GM13977 (cell line): ENCODE data around the gene HK2.
"Not testable (repeated sequence)": the region's sequence is repeated elsewhere in the genome, so short reads cannot be mapped to it uniquely, and the experiment has no call there.

ENCODE experiments used
- DNase-seq: peaks from one replicate; pipeline ENCODE4 v3.0.0; 2012; ENCODE audit warnings: low spot score
- in situ Hi-C: fragments of 300-500 bp; cut with MboI; formaldehyde crosslinking; loops from one replicate; pipeline ENCODE4 v1.12.0; 2022; ENCODE audit warnings: low sequenced_read_pairs, low pct_unique_long_range_greater_than_20kb, mixed read lengths, inconsistent platforms; ENCODE audit not compliant: unreplicated experiment
- TF ChIP-seq, protein P1 (sequence below): IDR thresholded peaks from 2 replicates; pipeline ENCODE4 v1.5.1; 2012; ENCODE audit warnings: mild to moderate bottlenecking, control low read depth; ENCODE audit not compliant: insufficient read depth; ENCODE audit errors: extremely low read depth, missing control alignments

The HK2 gene

DNA sequence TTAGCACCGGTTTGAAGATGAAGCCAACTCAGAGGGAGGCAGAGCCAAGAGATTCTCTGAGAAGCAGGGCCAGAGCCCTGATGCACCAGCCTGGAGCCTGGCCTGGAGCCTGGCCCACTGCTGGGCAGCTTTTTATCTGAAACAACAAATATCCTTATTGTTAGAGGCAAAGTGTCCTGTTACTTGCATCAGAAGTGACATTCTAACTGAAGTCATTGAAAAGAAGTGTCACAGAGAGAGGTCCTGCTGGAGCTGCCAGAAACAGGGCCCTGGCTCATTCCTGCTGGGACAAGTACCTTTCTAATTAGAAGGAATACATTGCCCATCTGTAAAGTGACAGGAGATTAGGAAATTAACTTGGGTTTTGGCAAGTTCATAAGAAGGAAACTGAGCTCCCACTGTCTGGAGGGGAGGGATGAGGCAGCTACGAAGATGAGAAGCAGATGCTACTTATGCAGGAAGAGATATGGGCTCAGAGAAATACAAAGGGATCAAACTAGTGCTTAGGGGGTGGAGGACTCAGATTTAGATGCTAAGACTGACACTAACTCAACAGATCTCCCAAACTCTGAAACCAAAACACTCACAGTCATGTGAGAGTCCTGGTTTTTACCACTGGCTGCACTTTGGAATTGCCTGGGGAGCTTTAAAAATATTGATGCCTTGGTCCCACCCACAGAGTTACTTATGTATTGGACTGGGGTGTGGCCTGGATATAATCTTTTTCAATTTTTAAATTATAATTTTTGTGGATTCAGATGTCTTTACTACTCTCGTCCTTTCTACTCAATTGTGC, 11.0 kb upstream of the HK2 start:
- TF ChIP-seq, protein P1, sequence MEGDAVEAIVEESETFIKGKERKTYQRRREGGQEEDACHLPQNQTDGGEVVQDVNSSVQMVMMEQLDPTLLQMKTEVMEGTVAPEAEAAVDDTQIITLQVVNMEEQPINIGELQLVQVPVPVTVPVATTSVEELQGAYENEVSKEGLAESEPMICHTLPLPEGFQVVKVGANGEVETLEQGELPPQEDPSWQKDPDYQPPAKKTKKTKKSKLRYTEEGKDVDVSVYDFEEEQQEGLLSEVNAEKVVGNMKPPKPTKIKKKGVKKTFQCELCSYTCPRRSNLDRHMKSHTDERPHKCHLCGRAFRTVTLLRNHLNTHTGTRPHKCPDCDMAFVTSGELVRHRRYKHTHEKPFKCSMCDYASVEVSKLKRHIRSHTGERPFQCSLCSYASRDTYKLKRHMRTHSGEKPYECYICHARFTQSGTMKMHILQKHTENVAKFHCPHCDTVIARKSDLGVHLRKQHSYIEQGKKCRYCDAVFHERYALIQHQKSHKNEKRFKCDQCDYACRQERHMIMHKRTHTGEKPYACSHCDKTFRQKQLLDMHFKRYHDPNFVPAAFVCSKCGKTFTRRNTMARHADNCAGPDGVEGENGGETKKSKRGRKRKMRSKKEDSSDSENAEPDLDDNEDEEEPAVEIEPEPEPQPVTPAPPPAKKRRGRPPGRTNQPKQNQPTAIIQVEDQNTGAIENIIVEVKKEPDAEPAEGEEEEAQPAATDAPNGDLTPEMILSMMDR: no peak
- in situ Hi-C loops: no loop called here

GRCh38 chr2:74824679-74825078, 9.2 kb upstream of the HK2 start:
- TF ChIP-seq, protein P1: no peak
- in situ Hi-C loops: no loop called here
- no peak for DNase-seq

More for the DNA sequence above, 11.0 kb upstream of the HK2 start:
- DNase-seq: no peak

DNA sequence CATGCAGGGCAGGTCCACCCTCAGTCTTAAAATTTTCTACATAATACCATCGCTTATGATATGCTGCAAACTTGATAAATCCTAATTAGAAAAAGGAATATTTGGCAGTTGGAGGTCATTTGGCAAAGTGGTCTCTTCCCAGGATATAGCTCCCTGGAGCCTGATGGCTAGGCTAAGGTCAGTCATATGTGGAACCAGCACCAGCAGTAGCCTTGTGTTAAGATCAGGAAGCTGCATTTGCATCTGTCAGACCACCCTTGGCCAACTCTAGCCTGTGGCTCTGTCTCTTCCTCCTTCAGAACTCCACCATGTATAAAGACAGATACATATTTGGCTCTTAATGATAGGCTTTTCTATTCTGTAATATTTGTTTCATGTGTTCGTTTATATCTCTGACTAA, 5.4 kb upstream of the HK2 start:
- DNase-seq: no peak
- TF ChIP-seq, protein P1: no peak
- in situ Hi-C loops: no loop called here

GRCh38 chr2:74831693-74832530, 2.0 kb upstream of the HK2 start:
- DNase-seq: no peak
- TF ChIP-seq, protein P1: no peak
- in situ Hi-C loops: no loop called here

- in situ Hi-C loops, DNase-seq: not testable (repeated sequence)
Measured at GRCh38 chr2:74834234-74834791, 386 bp downstream of the HK2 start.

GRCh38 chr2:74834792-74835755, 1.1 kb downstream of the HK2 start:
- in situ Hi-C loops: no loop called here
- DNase-seq: peak; percentile 90
- TF ChIP-seq, protein P1: no peak
